HK-2 (cell line): Measurements from ENCODE around the gene RNASEL.
A peak's percentile ranks its signal among the peaks of the same experiment; 100 is the strongest.
"Not testable (repeated sequence)": the region's sequence is repeated elsewhere in the genome, so short reads cannot be mapped to it uniquely, and the experiment has no call there.

Source experiments
- DNase-seq: peaks from one replicate; pipeline ENCODE4 v3.0.0-alpha.2; 2018; ENCODE audit not compliant: unreplicated experiment

RNASEL gene, protein sequence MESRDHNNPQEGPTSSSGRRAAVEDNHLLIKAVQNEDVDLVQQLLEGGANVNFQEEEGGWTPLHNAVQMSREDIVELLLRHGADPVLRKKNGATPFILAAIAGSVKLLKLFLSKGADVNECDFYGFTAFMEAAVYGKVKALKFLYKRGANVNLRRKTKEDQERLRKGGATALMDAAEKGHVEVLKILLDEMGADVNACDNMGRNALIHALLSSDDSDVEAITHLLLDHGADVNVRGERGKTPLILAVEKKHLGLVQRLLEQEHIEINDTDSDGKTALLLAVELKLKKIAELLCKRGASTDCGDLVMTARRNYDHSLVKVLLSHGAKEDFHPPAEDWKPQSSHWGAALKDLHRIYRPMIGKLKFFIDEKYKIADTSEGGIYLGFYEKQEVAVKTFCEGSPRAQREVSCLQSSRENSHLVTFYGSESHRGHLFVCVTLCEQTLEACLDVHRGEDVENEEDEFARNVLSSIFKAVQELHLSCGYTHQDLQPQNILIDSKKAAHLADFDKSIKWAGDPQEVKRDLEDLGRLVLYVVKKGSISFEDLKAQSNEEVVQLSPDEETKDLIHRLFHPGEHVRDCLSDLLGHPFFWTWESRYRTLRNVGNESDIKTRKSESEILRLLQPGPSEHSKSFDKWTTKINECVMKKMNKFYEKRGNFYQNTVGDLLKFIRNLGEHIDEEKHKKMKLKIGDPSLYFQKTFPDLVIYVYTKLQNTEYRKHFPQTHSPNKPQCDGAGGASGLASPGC

DNA sequence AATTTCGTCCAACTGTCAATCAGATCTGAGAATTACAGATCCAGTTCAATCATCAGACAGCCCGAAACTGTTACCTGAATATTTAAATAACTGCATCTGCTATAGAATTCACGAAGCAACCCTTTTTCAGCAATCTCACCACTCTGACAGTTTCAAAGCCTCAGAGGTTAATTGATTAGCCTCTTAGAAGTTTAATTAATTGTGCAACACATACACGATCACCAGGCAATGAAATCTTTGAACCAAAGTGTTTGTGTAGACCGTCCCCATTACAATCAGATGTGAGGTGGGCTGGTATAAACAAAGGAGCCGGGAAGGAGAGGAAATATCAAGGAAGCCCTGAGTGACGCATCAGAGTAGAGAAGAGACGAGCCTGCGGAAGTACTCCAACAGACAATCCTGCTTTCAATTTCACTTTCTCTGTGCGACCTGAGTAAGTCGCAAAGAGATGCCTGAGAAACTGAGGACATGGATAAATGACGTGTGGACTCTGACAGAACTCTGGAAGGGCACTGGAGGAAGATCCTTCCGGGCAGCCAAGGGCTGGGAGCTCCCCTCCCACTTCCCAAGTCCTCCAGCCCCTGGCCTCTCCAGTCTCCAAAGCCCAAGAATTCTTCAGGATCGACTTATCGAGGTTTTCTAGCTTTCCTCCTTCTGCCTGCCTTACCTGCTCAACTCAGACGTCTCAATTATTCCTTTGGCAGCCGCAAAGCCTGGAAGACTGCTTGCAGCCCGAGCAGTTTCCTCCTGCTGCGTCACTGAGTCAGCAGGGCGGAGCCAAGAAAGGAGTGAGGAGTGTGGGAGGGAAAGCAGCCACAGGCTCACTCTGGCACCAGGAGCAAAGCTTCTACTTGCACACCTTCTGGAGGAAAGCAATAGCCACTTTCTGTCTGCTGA is at the start of gene RNASEL:
TSS of gene RNASEL (minus strand) at position 757 of the 897 bp plus-strand sequence. CDS start 2,450 bp downstream, outside the sequence.
- peak; percentile 51 for DNase-seq

DNA sequence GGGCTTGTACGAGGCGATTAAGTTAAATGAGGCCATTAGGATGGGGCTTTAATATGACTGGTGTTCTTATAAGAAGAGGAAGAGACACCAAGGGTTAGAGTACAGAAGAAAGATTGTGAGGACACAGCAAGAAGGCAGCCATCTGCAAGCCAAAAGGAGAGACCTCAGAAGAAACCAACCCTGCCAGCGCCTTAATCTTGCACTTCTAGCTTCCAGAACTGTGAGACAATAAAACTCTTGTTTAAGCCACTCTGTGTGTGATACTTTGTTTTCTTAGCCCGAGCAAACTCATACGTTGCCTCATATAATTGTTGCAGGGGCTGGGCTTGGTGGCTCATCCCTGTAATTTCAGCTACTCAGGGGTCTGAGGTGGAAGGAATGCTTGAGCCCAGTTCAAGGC is 48.7 kb upstream of the RNASEL start:
- no peak for DNase-seq

DNA sequence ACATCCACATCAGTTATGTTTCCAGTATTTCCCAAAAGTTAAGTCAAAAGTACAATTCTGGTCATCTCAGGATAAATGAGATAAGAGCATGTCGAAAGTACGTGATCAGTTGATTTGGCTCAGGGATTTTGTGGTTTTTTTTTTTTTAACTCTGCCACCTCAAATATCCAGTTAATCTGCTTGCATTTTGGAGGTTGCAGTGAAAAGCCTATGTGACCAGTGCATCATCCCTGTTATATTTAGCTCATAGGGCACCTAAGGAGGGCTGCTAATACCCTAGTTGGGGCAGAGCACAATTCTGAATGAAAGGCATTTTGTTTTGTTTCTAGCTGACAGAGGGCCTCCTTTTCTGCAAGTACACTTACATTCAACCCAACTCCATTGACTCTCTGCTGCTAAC is 46.8 kb upstream of the RNASEL start:
- DNase-seq: no peak

DNA sequence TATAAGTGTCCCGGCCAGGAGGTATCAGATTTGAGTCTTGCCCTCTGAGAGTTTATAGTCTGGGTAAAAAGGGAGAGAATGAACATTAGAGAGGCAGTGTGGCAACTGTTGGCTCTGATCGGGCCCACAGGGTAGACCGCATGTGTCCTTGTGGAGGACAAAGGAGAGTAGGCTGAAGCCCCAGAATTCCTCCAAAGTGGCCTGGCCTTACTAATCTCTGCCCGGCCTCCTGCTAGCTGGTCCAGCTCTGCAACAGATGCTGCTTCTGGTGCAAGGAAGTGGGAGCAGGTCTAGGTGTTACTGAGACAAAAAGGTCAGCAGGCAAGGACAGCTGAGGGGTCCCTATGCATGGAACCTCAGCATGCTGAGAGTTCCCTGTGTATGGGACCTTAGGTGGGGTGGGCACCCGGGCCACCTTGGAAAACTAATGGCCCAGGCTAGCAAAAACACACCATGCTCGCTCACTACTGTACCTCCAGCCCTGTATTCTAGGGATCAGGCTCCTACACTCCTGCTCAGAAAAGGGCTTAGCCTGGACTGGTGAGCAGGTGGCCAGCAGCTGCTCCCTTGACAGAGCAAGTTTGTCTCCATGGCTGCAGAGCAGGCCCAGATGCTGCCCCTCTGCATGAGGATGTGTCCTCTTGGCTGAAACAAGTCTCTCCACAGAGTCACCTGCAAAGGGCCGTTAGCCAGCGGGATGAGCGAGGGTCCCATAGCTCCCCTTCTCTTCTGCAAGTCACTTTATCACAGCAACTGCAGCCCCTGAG is 45.4 kb upstream of the RNASEL start:
- DNase-seq: no peak

DNA sequence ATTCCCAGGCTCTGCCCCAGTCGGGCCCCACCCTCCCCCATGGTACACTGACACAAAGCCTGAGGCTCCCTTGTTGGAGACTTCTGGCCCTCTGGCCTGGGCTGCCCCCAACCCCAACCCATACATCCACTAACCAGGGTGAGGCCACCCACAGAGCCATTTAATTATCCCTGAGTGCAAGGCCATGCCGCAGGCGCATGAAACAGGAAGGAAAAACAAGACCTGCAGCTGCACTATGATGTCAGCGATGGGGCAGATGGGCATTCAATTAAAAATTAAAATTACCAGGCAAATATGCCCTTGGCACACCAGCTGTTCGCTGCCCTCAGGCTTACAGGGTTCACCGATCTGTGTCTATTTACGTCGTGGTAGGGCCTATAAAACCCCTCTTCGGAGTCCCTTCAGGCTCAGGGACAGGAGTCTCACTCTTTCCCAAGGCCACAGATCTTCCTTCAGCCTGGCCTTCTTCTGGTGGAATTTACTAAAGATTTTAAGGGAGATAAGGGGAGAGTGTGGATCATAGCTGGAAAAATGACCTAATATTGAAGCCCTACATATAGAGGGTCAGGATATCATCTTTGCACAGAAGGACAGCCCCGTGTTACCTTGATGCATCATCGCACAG is 44.7 kb upstream of the RNASEL start:
- no peak for DNase-seq

DNA sequence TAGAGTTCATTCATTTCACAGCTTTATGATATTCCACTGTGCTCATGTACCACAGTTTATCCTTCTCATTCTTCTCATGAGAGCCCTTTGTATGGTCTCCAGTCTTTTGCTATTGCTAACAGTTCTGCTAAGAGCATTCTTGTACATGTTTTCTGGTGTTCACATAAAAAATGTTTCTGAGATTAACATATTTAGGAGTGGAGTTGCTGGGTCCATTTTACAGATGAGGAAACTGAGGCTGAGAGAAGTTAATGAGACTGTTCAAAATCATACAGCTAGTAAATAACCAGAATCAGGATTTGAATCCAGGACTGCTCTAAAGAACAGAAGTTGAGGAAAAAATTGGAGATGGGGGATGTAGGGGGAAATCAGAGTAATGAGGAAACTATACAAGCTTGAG is 44.0 kb upstream of the RNASEL start:
- no peak for DNase-seq

DNA sequence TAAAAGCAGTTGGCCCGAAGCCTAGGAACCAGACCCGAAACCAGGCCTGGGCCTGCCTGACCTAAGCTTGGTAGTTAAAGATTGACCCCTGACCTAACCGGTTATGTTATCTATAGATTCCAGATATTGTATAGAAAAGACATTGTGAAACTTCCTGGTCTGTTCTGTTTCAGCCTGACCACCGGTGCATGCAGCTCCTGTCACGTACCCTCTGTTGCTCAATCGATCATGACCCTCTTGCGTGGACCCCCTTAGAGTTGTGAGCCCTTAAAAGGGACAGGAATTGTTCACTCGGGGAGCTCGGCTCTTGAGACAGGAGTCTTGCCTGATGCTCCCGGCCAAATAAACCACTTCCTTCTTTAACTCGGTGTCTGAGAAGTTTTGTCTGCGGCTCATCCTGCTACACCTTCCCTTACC is 43.4 kb upstream of the RNASEL start:
- not testable (repeated sequence) for DNase-seq

DNA sequence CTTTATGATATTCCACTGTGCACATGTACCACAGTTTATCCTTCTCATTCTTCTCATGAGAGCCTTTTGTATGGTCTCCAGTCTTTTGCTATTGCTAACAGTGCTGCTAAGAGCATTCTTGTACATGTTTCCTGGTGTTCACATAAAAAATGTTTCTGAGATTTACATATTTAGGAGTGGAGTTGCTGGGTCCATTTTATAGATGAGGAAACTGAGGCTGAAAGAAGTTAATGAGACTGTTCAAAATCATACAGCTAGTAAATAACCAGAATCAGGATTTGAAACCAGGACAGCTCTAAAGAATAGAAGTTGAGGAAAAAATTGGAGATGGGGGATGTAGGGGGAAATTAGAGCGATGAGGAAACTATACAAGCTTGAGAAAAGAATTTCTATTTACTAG is 42.9 kb upstream of the RNASEL start:
- no peak for DNase-seq

DNA sequence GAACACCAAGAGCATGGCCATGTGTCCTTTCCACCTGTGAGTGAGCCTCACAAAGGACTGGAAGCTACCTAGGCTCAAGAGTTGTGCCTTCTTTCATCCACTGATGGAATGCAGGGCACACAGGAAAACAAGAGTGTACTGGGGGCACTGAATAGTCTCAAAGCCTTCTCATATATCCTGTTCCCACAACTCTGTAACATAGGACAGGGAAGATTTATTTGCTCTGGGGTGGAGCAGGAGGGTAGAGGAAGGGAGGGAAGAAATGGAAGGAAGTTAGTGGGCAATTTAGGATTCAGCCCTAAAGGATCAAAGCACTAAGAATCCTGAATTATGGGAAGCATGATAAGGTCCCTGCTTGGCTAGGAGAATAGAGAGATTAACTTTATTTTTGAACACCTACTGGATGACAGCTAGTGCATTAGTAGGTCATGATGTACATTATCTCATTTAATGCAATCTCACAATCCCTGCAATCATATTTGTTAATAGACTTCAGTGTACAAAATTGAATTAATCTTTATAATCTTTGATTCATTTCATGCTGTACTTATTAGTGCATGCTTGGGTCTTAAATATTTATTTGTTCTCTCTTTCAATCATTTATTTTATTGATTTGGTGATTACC is 42.1 kb upstream of the RNASEL start:
- no peak for DNase-seq

DNA sequence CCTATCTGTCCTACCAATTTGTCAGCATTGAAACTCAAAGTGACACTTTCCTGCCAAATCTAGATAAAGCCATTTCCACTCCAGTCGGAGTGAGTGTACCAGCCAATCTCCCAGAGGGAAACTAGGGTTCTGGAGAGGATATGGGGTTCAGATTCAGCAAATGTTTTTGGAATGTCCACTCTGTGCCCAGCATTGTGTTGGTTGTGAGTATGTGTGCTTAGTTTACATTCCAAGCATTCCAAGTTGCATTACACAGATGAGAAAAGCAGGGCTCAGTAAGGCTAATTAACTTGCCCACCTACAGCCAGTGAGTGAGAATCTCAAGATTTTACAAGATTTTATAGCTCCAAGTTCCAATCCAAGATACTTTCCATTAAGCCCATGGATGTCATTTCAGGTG is 41.5 kb upstream of the RNASEL start:
- no peak for DNase-seq

DNA sequence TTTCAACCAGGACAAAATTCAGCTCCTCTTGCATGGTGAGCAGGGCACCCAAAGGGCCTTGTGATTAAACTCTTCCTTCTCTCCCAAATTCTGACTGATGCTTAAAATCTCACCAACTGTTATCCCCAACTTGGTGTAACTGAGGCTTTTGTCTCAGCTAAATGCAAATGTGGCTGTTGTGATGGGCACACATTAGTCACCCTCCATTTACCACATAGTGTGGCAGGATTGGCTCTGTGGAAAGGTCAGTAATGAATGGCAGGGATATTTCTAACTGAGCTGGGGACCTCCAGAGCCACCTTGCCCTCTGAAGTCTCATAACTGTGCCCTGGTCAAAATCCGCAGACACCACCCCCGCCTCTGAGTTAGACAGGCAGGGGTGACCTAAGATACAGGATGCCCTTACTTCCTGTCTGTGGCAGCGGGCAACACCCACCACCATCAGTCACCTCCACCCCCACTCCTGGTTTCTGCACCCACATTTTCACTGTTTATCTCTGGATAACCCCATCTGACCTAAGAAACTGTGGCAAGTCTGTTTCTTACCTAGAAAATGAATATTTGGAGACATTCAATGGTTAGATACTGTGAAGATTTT is 40.5 kb upstream of the RNASEL start:
- no peak for DNase-seq

DNA sequence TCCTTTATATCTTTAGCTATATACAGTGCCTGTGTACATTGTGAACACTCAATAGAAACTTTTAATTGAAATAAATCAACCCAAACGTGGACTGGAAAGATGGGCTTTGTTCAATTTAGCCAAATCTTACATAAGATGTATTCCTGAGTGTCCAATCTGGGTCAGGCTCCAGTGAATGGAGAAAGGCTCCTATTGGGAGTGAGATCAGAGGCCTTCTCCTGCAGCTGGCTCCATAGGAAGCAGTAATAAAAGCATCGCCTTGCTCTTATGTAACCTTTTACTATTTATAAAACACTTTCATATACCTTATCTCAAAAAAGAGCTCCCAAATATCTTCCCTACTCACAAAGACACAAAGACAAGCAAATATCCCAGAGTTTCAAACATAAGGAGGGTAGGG is 40.0 kb upstream of the RNASEL start:
- no peak for DNase-seq

DNA sequence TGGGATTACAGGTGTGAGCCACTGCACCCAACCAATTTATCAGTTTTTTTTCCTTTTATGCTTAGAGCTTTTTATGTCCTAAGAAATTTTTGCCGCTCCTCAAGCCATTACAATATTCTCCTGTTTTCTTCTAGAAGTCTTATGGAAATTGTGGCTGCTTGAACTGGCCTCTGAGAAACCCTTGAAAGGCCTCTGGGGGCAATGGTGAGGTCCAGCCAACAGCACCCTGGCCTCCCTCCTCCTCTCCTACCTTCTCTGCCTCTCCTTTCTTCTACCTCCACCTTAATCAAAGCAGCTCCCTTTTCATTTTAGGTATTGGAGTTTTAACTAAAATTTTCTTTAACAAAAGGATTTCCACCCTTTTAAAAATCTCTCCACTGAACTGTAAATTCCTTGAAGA is 39.6 kb upstream of the RNASEL start:
- DNase-seq: no peak

DNA sequence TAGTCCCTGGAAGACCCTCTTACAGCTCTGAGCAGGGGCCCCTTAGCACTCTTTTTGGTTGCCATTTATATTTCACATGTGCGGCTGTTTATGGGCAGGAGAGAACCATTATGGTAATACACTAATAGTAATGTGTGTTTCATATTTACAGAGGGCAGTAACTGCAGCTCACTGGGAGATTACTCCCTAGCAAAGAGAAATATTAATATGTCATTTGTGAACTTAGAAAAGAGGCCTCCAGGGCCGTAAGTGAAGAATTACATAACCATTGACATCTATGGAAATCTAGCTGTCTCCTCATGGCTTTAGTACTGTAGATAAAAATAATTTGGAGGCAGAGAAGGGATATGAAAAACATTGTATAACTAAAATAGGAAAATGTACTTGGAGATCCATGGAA is 38.6 kb upstream of the RNASEL start:
- no peak for DNase-seq

DNA sequence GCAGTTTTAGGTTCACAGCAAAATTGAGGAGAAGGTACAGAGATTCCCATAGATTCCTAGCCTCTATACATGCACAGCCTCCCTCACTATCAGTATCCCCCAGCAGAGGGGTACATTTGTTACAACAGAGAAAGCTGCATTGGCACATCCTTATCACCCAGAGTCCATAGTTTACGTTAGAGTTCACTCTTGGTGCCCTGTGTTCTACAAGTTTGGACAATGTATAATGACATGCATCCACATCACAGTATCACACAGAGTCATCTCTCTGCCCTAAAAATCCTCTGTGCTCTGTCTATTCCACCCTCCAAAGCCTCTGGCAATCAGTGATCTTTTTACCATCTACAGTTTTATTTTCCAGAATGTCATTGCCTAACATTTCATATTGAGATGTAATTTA is 37.5 kb upstream of the RNASEL start:
- no peak for DNase-seq

DNA sequence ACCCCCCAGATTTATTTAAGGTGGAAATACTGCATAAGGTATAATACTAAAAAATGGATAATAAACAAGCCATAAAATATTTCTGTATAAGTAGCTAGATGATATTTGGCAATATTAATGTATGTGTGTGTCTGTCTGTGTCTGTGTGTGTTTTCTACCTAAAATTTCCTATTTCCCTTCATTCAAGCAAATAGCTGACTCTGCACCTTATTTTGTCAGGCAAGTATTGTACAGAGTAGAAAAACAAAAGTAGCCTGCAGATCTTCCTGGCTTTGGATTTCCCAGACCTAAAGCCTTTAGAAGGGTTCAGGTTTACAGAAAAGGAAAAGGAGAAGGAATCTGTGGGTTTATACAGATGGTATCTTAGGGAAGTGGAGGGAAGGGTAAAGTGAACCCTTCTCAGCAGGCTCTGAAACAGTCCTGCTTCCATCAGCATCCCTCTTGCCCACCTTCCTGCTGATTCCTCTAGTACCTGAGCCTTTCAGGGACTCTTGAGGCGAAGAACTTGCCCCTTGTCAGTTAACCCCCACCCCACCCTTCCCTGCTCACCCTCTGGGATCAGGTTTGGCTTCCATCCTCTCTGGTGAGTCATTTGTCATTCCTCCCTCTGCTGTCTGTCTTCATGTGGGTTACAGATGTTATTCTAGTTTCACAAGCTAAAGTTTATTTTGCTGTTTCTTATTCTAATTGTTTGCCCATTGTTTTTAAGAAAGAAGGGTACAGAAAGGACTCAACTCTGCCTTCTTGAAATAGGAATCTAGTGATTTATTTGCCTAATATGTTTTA is 36.9 kb upstream of the RNASEL start:
- no peak for DNase-seq

DNA sequence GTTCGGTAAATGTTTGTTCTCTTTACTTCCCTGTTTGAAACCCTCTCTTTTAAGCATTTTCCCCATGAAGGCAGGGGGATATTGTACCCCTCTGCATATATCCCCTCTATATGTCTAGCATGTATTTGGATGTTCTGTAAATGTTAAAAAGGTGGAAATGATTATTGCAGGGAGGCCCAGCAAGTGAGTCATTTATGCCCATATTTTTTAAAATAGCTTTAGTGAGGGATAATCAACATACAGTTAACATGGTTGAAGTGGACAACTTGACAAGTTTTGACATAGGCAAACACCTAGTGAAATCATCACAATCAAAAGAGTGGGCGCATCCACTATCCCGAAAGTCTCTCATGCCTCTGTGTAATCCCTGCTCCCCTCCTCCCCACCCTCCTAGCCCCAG is 36.0 kb upstream of the RNASEL start:
- DNase-seq: no peak

DNA sequence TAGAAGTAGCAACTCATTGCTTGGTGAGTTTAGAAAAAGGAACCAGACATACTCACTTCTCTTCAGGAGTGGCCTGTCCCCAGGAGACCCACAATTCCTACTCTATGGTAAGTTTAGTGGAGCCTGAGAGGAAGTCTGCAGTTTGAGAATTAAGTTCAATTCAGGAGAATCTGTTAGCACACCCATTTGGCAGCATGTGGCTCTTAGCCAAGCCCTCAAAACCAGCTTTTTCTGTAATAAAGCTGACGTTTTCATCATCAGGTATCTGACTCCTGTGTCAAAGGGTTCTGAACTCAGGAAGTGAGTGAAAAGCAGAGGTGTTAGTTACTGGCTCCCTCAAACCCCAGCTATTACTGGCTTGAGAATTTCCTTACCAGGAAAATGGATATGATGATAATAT is 35.5 kb upstream of the RNASEL start:
- DNase-seq: no peak

DNA sequence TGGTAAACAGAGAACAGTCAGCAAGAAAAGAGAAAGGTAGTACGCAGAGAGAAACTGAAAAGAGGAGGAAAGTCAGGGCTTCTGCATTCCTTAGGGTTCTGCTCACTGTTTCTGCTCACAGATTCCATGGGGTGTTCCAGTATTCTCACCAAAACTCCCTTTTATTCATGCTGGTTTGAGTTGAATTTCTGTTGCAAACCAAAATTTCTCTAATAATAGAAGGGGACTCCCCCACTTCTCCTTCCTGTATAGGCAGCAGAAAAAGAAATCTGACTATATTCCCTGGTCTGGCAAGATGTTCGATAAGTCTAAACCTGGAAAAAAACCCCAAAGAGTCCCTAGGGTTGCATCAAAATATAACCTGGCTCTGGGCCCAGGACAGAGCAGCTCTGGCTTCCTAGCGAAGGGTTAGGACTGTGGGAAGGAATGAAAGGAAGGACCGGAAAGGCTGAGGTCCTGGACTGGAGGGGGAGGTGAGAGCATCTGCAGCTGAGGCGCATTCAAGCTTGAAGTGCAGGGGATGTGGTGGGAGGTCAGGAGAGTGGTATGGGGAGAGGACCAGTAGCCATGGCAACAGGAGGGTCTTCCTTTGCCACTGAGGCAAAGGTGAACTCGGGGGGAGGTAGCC is 34.0 kb upstream of the RNASEL start:
- no peak for DNase-seq
